ENCODE measurements around the gene EML6. TPM values are rescaled to one million over a fixed set of nuclear protein-coding genes. Genes with fewer than 3 reads are reported as not detected.

EML6 gene
- total and polyA plus RNA-seq, 2 of the 13 experiments (the other 11 are each of a cell fraction or from before 2014, with no cell fraction given): 17.2 to 32.4 TPM

GRCh38 chr2:54845094-54845493 is 121.6 kb downstream of the EML6 start (continued):
- TF ChIP-seq MIER2 (CRISPR knock-in tag; IDR thresholded peaks at IDR 0.05) (no peak), PAX8 (CRISPR knock-in tag; IDR thresholded peaks at IDR 0.05; ENCODE audit: borderline replicate concordance) (no peak), ZNF740 (CRISPR knock-in tag; IDR thresholded peaks at IDR 0.05) (no peak), NFE2 (CRISPR knock-in tag; IDR thresholded peaks at IDR 0.05) (no peak), BRD4 (CRISPR knock-in tag; IDR thresholded peaks at IDR 0.05) (no peak)

- WGBS (ENCODE audit: low lambda C conversion rate): 92% methylated on average over 2 of the region's 2 CpGs
- in situ Hi-C loops (cut with HindIII; ENCODE audit: extremely low pct_ligation_motif_present, low pct_unique_long_range_greater_than_20kb) (no loop called here), intact Hi-C loops (cut with micrococcal nuclease; ENCODE audit: unreplicated experiment) (no loop called here)
- Histone ChIP-seq H3K9ac (ENCODE audit: insufficient read depth, low read depth, low read length) (no peak overlapping the region), H3K36me3 (replicated peaks in 1 of 2; ENCODE audit: control insufficient read depth in 1 of 2, insufficient read depth in 2 of 2, low read length in 2 of 2) (0 out of 5 replicates have a peak, but pooled peaks cover 1 to 3% of the 10 kb centered on the region in 2 experiments), H3K4me3 (replicated peaks in 1 of 3; ENCODE audit: insufficient read depth in 1 of 3, low read depth in 2 of 3, low read length in 3 of 3) (no peak overlapping the region), H3K9me3 (ENCODE audit: low read length) (no peaks in the 10 kb centered on the region), H3K27me3 (ENCODE audit: control insufficient read depth in 1 of 2, insufficient read depth in 2 of 2, low read length in 2 of 2) (no peaks in the 10 kb centered on the region), H3K4me1 (ENCODE audit: insufficient read depth, low read length) (no peaks in the 10 kb centered on the region), H3K79me2 (ENCODE audit: insufficient read depth, low read length) (no peaks in the 10 kb centered on the region), H2AFZ (ENCODE audit: low read length) (no peak overlapping the region), H4K20me1 (ENCODE audit: insufficient read depth, low read length) (no peaks in the 10 kb centered on the region), H3K27ac (ENCODE audit: extremely low read length, insufficient read depth, low read length) (no peak overlapping the region), H3K4me2 (ENCODE audit: low read depth, low read length) (no peak overlapping the region)
- FAIRE-seq (no peak), DNase-seq (ENCODE audit: low spot score) (no peak), ATAC-seq (no peak)
- BruUV-seq (replicated peaks): no TSS peak
- TF ChIP-seq MNT (IDR thresholded peaks at IDR 0.05): no peak
- no peak for TF ChIP-seq NONO (IDR thresholded peaks at IDR 0.05)
- no peak for TF ChIP-seq NONO (CRISPR knock-in tag; conservative IDR thresholded peaks at IDR 0.05)
- TF ChIP-seq ZNF382 (CRISPR knock-in tag; IDR thresholded peaks at IDR 0.05; ENCODE audit: borderline replicate concordance): no peak
- no peak for TF ChIP-seq MAF1 (CRISPR knock-in tag; IDR thresholded peaks at IDR 0.05; ENCODE audit: borderline replicate concordance)
- TF ChIP-seq ZNF484 (CRISPR knock-in tag; IDR thresholded peaks at IDR 0.05; ENCODE audit: borderline replicate concordance, low read depth): no peak
- TF ChIP-seq TARDBP (CRISPR knock-in tag; IDR thresholded peaks at IDR 0.05): no peak
- no peak for TF ChIP-seq ZNF430 (CRISPR knock-in tag; IDR thresholded peaks at IDR 0.05)
- TF ChIP-seq TRIM22 (IDR thresholded peaks at IDR 0.05): no peak
- TF ChIP-seq TCF12 (IDR thresholded peaks at IDR 0.05): no peak
- TF ChIP-seq TCF12 (CRISPR knock-in tag; IDR thresholded peaks at IDR 0.05): no peak
- no peak for TF ChIP-seq SP140L (CRISPR knock-in tag; IDR thresholded peaks at IDR 0.05; ENCODE audit: borderline replicate concordance)
- no peak for TF ChIP-seq MIER3 (CRISPR knock-in tag; IDR thresholded peaks at IDR 0.05; ENCODE audit: borderline replicate concordance)
- TF ChIP-seq KLF11 (CRISPR knock-in tag; IDR thresholded peaks at IDR 0.05): no peak
- TF ChIP-seq BORCS8-MEF2B (CRISPR knock-in tag; IDR thresholded peaks at IDR 0.05): no peak
- POLR2A ChIA-PET: no interaction called here
- CTCF ChIA-PET (ENCODE audit: low intra/inter-chr PET ratio, low total read pairs): no interaction called here
These were observed 122.1 kb downstream of the EML6 start for GRCh38 chr2:54845514-54845913.
